HS-5 (cell line): Measurements from ENCODE around the gene CLCA1.
"Not testable (repeated sequence)": the region's sequence is repeated elsewhere in the genome, so short reads cannot be mapped to it uniquely, and the experiment has no call there.

Experiments used
- DNase-seq: peaks from one replicate; pipeline ENCODE4 v3.0.0-alpha.2; 2012; ENCODE audit warnings: low read depth

CLCA1 gene

DNA sequence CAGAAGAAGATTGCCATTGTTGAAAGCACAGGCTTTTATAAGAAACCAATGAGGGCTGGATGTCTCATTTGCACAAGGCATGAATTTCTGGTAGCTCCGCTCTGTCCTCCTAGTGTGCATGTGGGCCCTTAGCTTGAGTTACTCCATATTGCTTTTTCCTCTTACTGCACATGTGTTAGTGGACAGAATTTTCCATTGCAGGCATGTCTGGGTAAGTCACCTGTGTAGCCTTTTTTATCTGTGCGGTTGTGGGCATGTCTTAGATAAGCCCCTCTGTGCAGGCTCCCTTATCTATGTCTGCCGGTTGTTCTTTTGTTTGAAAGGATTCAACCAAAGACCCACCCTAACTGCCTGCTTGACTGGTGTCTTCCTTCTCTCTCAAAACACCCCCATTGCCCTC is 7.2 kb upstream of the CLCA1 start:
- DNase-seq = no peak

GRCh38 chr1:86464819-86465218 is 3.9 kb upstream of the CLCA1 start:
- DNase-seq = no peak

DNA sequence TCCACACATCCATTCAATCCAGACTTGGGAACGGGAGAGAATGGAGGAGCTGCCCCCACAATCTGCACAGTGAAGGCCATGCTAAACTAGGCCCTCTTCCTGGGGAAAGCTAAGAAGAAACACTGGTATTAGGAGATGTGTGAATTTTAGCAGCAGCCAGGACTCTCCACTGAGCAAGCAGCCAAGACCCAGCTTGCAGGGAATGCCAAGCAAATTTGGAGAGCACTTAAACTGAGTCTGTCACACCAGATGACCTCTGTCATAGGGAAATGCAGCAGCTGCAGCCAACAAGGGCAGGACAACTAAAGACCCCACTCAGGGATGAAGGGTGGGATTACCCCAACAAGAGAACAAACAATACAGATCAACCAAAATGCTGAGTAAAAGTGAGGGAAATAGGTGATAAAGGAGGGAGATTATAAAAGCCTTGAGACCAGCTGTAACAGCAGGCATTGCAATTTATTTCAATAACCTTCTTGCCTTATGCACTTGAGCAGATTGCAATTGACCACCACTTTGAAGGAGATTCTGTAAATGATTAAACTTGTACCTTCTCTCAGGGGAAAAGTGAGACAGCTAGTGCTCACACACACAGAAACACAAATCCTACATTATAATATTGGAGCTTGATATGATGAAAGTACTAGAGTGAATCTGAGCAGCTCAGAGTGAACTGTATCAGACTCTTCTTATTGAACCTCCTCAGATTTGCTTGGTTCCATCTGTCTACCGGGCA is 2.5 kb upstream of the CLCA1 start:
- no peak for DNase-seq

GRCh38 chr1:86466986-86467385 is 1.7 kb upstream of the CLCA1 start:
- DNase-seq = no peak

DNA sequence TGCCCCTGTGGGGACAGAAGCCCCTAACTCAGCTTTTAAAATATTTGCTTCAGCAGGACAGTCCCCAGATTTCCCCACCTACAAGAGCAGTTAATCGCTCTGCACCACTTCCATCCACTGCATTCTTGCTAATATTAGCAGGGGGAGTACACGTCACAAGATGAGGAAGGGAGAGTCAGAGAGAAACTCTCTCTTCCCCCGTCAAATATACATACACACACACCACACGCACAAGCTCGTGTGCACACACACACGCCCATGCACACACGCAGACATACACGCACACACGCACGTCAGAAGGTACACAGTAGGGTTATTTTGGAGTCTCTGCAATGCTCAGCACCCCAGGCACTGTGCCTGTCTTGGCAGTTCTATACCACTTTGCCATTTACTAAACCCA is 2.1 kb downstream of the CLCA1 start:
- DNase-seq = no peak

DNA sequence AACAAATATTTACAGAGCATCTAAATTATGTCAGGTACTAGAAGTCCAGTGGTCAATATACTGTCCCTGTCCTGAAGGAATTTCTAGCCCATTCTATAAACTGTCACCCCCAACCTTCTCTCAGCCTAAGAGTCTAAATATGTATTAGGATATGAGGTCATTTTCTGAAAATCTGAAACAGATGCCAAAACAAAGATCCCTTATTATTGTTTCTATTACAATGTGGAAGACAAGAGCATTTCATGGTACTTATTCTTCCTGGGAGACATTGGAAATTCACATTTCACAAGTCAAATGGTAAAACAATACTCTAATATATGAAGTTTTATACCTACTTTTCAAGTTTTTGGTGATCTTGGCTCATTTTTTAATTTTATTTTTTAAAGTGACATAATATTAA is 2.6 kb downstream of the CLCA1 start:
- no peak for DNase-seq

DNA sequence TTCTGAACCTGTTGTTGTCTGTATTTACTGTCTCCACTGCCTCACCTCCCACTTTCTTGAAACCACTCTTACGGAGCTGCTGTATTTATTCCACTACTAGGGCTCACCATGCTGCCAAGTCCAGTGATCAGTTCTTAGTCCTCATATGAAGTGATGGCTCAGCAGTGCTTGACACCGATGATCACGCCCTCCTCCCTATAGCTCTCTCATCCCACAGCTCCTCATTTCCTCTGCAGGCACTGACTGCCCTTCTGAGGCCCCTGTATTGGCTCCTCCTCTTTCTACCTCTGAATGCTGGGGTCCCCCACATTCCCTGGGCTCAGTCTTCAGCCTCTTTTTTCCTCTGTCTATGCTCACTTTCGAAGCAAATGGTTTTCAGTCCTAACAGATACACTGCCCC is 3.4 kb downstream of the CLCA1 start:
- DNase-seq = no peak

GRCh38 chr1:86472767-86473166 is 4.0 kb downstream of the CLCA1 start:
- DNase-seq = no peak

DNA sequence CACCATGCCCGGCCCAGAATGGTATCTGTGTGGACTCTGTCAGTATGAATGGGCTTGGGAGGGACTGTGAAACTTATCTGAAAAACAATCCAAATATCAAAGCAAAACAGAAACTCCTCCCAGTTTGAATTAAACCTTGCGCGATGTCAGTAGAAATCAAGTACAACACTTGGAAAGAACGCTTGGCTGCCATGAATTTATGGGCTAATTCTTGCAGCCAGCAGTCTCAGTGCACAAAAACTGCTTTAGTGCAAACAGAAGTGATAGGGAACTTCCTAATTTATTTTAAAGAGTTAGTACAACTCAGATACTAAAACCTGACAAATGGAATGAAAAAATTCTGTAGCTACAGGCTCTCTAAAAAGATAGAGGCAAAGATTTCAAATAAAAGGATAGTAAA is 8.5 kb downstream of the CLCA1 start:
- no peak for DNase-seq

GRCh38 chr1:86477682-86478081 is 9.0 kb downstream of the CLCA1 start:
- no peak for DNase-seq

DNA sequence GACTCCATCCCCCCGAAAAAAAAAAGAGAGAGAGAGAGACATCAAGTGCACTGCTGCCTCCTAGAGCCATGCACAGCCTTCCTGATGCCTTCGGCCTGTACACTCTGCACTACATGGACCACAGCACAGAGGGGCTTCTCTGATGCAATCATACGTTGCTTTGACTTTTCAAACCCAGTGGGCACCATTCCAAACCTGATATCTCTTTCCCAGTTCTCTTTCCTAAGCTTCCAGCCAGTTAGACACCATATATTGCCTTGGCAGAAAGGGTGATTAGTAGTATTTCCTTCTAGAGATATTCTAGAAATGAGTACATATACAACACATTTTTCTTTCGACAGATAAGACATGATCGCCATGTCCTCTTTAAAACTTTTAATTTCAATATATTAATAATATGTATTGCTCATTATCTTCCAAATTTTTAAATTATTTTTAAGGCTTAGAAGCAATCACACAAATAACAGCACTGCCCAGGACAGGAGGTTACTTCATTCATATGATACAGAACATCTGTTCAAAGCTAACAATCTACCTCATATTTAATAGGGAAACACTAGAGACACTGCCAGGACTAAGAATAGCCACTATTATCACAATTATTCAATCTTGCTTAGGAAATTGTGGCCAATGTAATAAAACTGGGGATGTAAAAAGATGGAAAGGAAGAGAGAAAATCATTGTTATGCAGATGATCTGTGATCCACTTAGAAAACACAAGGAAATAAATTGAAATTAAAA is 9.9 kb downstream of the CLCA1 start:
- DNase-seq = no peak

GRCh38 chr1:86481966-86482365 is 13.2 kb downstream of the CLCA1 start:
- DNase-seq = no peak

- peak; percentile 96 for DNase-seq
Measured at GRCh38 chr1:86487131-86487810, 18.5 kb downstream of the CLCA1 start.

GRCh38 chr1:86487811-86488141 is 19.0 kb downstream of the CLCA1 start:
- DNase-seq = no peak

DNA sequence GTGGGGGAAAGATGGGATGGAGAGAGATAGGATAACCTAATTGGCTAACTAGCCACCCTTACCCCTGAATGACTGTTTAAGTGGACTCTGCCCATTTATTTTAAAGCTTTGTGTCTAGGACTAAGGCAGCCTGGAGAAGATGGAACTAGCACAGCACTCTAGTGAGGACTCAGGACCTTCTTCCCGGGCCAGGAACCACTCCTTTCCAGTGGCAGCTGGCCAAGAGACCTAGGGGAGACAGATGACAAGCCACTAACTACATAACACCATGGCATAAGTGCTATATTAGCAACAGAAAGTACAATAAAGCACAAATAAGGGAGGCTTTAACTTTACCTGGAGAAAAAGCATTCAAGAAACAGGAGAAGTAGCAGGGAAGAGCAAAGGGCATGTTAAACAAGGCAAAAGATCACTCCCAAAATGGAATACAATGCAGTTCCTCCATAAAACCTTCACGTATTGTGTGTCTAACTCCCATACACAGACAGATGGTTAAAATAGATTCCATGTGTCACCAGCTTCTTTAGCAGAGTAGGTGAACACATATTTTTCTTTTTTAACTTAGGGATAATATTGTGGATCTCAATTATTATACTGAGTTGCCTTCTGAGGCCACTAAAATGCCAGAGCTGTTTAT is 20.6 kb downstream of the CLCA1 start:
- DNase-seq = no peak

GRCh38 chr1:86491171-86491950 is 22.6 kb downstream of the CLCA1 start:
- no peak for DNase-seq

- no peak for DNase-seq
Measured at GRCh38 chr1:86498281-86498680, 29.6 kb downstream of the CLCA1 start.

DNA sequence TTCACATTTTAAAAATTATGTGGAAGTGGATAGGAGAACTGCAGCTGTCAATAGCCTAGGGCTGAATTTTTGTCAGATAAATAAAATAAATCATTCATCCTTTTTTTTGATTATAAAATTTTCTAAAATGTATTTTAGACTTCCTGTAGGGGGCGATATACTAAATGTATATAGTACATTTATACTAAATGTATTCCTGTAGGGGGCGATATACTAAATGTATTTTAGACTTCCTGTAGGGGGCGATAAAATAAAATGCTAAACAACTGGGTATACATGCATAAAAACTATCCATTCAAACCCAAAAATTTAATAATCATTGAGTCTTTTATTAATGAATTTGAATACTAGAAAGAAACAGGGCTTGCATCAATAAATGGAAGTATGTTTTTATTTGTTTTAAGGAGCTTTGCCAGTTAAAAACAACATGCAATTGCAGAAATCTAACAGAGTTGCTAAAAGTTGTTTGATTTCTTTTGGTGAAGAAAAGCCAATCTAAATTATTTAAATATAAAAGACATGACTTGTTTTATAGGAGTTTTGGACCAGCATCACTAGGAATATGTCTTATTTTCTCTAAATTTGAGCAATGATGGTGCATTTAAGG is 31.4 kb downstream of the CLCA1 start:
- no peak for DNase-seq

- no peak for DNase-seq
Measured at GRCh38 chr1:86500714-86501113, 32.0 kb downstream of the CLCA1 start.

DNA sequence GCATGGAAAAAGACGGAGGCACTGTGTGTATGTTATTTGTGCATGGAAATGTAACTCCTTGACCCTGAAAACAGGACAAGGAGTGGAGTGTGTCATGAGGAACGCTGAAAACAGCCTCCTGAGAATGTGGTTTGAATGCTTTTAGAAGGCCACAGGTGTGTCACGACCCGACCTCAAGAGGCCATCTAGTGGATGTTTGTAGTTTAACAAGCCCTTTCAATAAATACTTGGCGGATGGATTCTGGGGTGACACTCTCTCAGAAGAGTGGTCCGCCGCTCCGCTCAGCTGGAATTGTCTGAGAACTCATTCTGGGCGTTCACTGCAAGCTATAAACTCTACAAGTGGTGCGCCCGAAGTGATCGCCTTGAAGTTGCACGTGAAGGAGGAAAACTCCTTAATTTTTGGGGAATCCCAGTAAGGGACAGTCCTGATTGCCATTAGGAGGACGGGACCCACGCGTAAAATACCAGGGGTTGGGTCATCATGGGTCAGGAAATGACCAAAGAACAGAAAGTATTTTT is 33.5 kb downstream of the CLCA1 start:
- DNase-seq = not testable (repeated sequence)

DNA sequence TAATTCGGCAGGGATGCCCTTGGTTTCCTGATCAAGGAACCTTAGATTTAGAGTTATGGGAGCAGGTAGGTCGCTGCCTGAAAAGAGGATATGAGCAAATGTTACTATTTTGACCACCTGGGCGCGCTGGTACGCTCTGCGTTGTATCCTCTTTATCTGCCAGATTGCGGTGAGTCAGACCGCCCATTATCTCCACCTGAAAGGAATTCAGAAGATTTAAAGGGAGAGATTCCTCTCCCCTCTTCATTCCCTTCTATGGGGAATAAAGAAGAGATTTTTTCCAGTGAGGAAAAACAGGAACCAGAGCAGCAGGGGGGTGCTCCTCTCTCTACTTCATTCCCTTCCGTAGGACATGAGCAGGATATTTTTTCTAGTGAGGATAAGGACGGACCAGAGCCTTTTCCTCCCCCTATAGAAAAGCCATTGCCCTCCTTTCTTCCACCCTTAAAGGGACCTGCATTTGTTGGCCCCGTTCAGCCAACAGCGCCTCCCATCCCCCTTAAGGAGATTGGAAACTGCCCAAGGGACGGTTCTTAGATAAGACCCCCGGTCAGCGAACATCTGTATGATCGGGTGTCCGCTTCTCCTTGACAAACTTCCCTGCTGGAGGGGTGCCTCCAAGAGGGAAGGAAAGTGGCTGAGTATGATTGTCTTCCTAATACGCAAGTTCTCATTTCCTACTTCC is 34.1 kb downstream of the CLCA1 start:
- no peak for DNase-seq
